ENCODE results near the gene SCN2B. TPM values are rescaled to one million over a fixed set of nuclear protein-coding genes. Genes with fewer than 3 reads are reported as not detected.

Gene SCN2B
- total and polyA plus RNA-seq, 2 of the 4 experiments (the other 2 are of a cell fraction), result under 0.01 to 0.05 TPM

GRCh38 chr11:118152020-118152551, 24.4 kb downstream of the SCN2B start:
- no peak overlapping the region for H2BK15ac ChIP-seq (ENCODE audit: low read depth, low read length)
- no peak overlapping the region for H3K4ac ChIP-seq (ENCODE audit: low read depth, low read length)
- intact Hi-C loops (cut with micrococcal nuclease), result no loop called here
- H3K36me3 ChIP-seq (ENCODE audit: control insufficient read depth, insufficient read depth, low read length), result no peaks in the 10 kb centered on the region
- peak overlapping the region; percentile 78 for H2AFZ ChIP-seq (replicated peaks; ENCODE audit: low read length, poor library complexity)
- no peak overlapping the region for H2BK20ac ChIP-seq (ENCODE audit: low read depth, low read length)
- CTCF ChIA-PET, result no interaction called here
- POLR2A ChIA-PET (ENCODE audit: unreplicated experiment), result interaction anchor here (0.6 kb wide), 1 partner anchor 480 kb away, joined by 13 read pairs; no protein-coding TSS in a partner anchor
- no peak overlapping the region for H2AK5ac ChIP-seq (ENCODE audit: low read depth, low read length)
- H3K18ac ChIP-seq (ENCODE audit: low read depth, low read length), result no peak overlapping the region
- 0 out of 2 replicates have a peak overlapping the region, but pooled peaks have one; percentile 12 for H3K9ac ChIP-seq (ENCODE audit: low read depth, low read length)
- H3K4me1 ChIP-seq (ENCODE audit: control insufficient read depth, insufficient read depth, low read length), result no peaks in the 10 kb centered on the region; the same call in 1 of the 2 replicates
- no peaks in the 10 kb centered on the region for H3K79me1 ChIP-seq (ENCODE audit: low read depth in 1 of 2, low read length in 2 of 2)
- H2BK120ac ChIP-seq (ENCODE audit: low read depth, low read length), result no peak overlapping the region
- H3K27ac ChIP-seq (ENCODE audit: insufficient read depth, low read length), result no peak overlapping the region
- H4K8ac ChIP-seq (ENCODE audit: low read depth in 2 of 2, low read length in 2 of 2), result no peak overlapping the region
- dilution Hi-C loops (cut with HindIII; ENCODE audit: low sequenced_read_pairs, unreplicated experiment), result no loop called here
- H3K27me3 ChIP-seq (ENCODE audit: control insufficient read depth, insufficient read depth, low read length), result peaks cover 74% of the 10 kb centered on the region
- H3K56ac ChIP-seq (ENCODE audit: extremely low read depth, insufficient read depth, low read length), result no peak overlapping the region
- peak overlapping the region; percentile 93; the same call in 1 of the 2 replicates for H3K4me2 ChIP-seq (ENCODE audit: low read depth, low read length)
- no peak overlapping the region for H3K23ac ChIP-seq (ENCODE audit: low read depth, low read length)
- H4K91ac ChIP-seq (ENCODE audit: insufficient read depth, low read depth, low read length), result no peak overlapping the region
- WGBS, 2 experiments (ENCODE audit: extremely low coverage in 2 of 2, insufficient read length in 1 of 2), result no CpG with 5 or more reads among the region's 16 CpGs
- peak overlapping the region; percentile 39 for H3K4me3 ChIP-seq (ENCODE audit: insufficient read depth, low read depth, low read length)
- BruUV-seq (replicated peaks), result no TSS peak
- TF ChIP-seq MXI1 (IDR thresholded peaks at IDR 0.05; ENCODE audit: borderline replicate concordance, low read depth, low read length) (no peak), CEBPB (IDR thresholded peaks at IDR 0.05; ENCODE audit: low read depth, low read length) (no peak), BHLHE40 (IDR thresholded peaks at IDR 0.05; ENCODE audit: low read depth, low read length) (no peak), RFX5 (IDR thresholded peaks at IDR 0.05; ENCODE audit: low read depth, low read length) (no peak), NFE2L2 (IDR thresholded peaks at IDR 0.05; ENCODE audit: low read depth, low read length) (no peak), ELK1 (IDR thresholded peaks at IDR 0.05; ENCODE audit: borderline replicate concordance, low read depth, low read length) (no peak), CTCF (conservative IDR thresholded peaks at IDR 0.05; ENCODE audit: low read depth, low read length) (no peak), USF2 (IDR thresholded peaks at IDR 0.05; ENCODE audit: low read depth, low read length) (no peak), MAFK (IDR thresholded peaks at IDR 0.05; ENCODE audit: low read depth, low read length) (no peak), RAD21 (IDR thresholded peaks at IDR 0.05; ENCODE audit: low read length) (no peak), MAZ (IDR thresholded peaks at IDR 0.05; ENCODE audit: borderline replicate concordance, low read depth, low read length) (no peak), FOS (IDR thresholded peaks at IDR 0.05; ENCODE audit: low read depth, low read length) (no peak), SMC3 (IDR thresholded peaks at IDR 0.05; ENCODE audit: low read depth, low read length) (no peak), POLR2A (IDR thresholded peaks at IDR 0.05; ENCODE audit: low read depth, low read length) (no peak), RCOR1 (IDR thresholded peaks at IDR 0.05; ENCODE audit: insufficient replicate concordance, low read length) (no peak), CHD1 (IDR thresholded peaks at IDR 0.05; ENCODE audit: low read depth, low read length) (no peak)
- H4K20me1 ChIP-seq (ENCODE audit: insufficient read depth, low read length), result no peaks in the 10 kb centered on the region
- no peak overlapping the region for H3K14ac ChIP-seq (replicated peaks; ENCODE audit: low read depth, low read length)
- ATAC-seq (ENCODE audit: low read depth) (no peak), DNase-seq (no peak)
- no peak overlapping the region for H2BK5ac ChIP-seq (ENCODE audit: low read depth, low read length, poor library complexity, severe bottlenecking)
- no peak overlapping the region for H2AK9ac ChIP-seq (replicated peaks; ENCODE audit: low read depth, low read length, poor library complexity)
- in situ Hi-C loops (cut with MboI; ENCODE audit: low sequenced_read_pairs), result no loop called here
- H3K9me1 ChIP-seq (ENCODE audit: insufficient read depth, low read length), result no peaks in the 10 kb centered on the region
- no peak overlapping the region for H4K5ac ChIP-seq (ENCODE audit: low read depth, low read length)
- no peaks in the 10 kb centered on the region for H3K9me3 ChIP-seq (ENCODE audit: control insufficient read depth, insufficient read depth, low read length)

All from IMR-90 (cell line).